ENCODE measurements around the gene ELF5. TPM values are rescaled to one million over a fixed set of nuclear protein-coding genes. Genes with fewer than 3 reads are reported as not detected.

The ELF5 gene
- total and polyA plus RNA-seq, 2 of the 8 experiments (the other 6 are each of a cell fraction or from before 2014, with no cell fraction given), result not detected

DNA sequence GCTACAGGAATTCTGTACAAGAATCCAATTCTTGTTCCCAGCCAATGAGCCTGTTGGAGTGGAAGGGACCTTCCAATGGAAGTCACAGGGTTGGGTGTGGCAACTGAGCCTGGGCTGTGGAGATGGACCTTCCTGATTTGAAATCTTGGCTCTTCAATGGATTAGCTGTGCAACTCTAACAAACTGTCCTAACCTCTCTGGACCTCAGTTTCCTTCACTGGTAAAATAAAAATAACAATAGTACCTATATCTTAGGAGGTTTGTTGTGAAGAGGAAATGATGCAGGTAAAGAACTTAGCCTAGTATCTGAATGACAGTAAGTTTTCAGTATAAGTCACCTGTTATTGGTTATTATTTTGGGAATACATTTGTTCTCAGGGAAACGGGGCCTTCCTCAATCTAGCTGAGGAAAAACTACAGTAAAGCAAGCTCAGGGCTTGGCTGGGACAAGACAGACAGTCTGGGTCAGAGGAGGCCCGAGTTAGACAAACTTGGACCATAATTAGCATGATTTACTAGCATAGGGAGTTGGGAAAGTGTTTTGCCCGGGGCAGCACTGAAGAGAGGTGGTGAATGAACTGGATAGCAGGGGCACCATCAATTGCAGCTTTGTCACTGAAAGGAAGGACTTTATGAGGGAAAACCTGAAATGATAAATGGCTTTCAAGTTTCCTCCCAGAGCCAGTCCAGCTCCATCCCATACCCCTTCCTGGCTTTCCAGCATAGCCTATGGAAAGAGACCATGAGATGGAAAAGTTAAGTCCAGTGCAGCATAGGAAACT is 13.7 kb downstream of the ELF5 start:
- Histone ChIP-seq H3K36me3 (ENCODE audit: control insufficient read depth in 2 of 4, insufficient read depth in 4 of 4, low read length in 3 of 4) (no peaks in the 10 kb centered on the region), H2AK5ac (ENCODE audit: low read depth, low read length) (no peak overlapping the region), H3K4me3 (ENCODE audit: extremely low read depth in 1 of 4, insufficient read depth in 2 of 4, low read depth in 3 of 4, low read length in 4 of 4) (no peak overlapping the region), H2BK15ac (ENCODE audit: low read length) (no peak overlapping the region), H2BK12ac (ENCODE audit: low read depth, low read length) (no peak overlapping the region), H4K5ac (ENCODE audit: insufficient read length, low read depth, low read length) (no peak overlapping the region), H3K23me2 (ENCODE audit: low read depth, low read length) (no peaks in the 10 kb centered on the region), H2BK120ac (replicated peaks; ENCODE audit: low read depth, low read length) (no peak overlapping the region), H4K20me1 (replicated peaks in 1 of 2; ENCODE audit: control insufficient read depth in 1 of 2, insufficient read depth in 2 of 2, low read length in 2 of 2) (no peaks in the 10 kb centered on the region), H3K79me2 (ENCODE audit: control insufficient read depth in 1 of 2, insufficient read depth in 2 of 2, low read length in 2 of 2) (no peaks in the 10 kb centered on the region), H3K14ac (ENCODE audit: insufficient read length) (no peak overlapping the region), H3K9me3 (ENCODE audit: insufficient read depth in 2 of 2, low read depth in 1 of 2, low read length in 1 of 2) (no peaks in the 10 kb centered on the region), H2BK5ac (ENCODE audit: low read depth, low read length) (no peak overlapping the region), H3K4me2 (ENCODE audit: insufficient read depth in 1 of 2, low read depth in 2 of 2, low read length in 2 of 2) (no peak overlapping the region), H3K4ac (replicated peaks; ENCODE audit: insufficient read length, low read depth, low read length) (no peak overlapping the region), H3K23ac (ENCODE audit: insufficient read length) (no peak overlapping the region), H4K91ac (replicated peaks; ENCODE audit: insufficient read length, low read length) (no peak overlapping the region), H3K27me3 (replicated peaks in 1 of 4; ENCODE audit: control insufficient read depth in 3 of 4, extremely low read depth in 1 of 4, insufficient read depth in 3 of 4, low read length in 3 of 4) (no peaks in the 10 kb centered on the region), H3K79me1 (ENCODE audit: low read depth, low read length) (no peaks in the 10 kb centered on the region), H3K56ac (replicated peaks; ENCODE audit: insufficient read length, low read depth, low read length) (no peak overlapping the region), H3K9ac (replicated peaks in 1 of 4; ENCODE audit: extremely low read depth in 1 of 4, low read depth in 3 of 4, low read length in 3 of 4) (no peak overlapping the region), H4K8ac (ENCODE audit: extremely low read depth, insufficient read depth, low read length) (no peak overlapping the region), H3K27ac (ENCODE audit: low read depth, low read length) (no peak overlapping the region), H3K4me1 (replicated peaks in 1 of 4; ENCODE audit: control insufficient read depth in 3 of 4, insufficient read depth in 4 of 4, low read length in 3 of 4) (no peaks in the 10 kb centered on the region), H3K18ac (ENCODE audit: extremely low read depth, low read length) (no peak overlapping the region), H2AFZ (ENCODE audit: low read length) (no peak overlapping the region), H2BK20ac (ENCODE audit: low read length) (no peak overlapping the region)
- FAIRE-seq, result no peak
- 93% methylated on average over 3 of the region's 3 CpGs; no CpG with 5 or more reads in 1 of the 2 experiments for WGBS, 2 experiments (ENCODE audit: extremely low coverage in 1 of 2, insufficient coverage in 1 of 2, insufficient read length in 1 of 2, insufficient replicate concordance in 2 of 2, low coverage in 1 of 2, low lambda C conversion rate in 2 of 2, missing lambda C conversion rate in 1 of 2)
- TF ChIP-seq CBX8 (IDR thresholded peaks at IDR 0.05; ENCODE audit: borderline replicate concordance, low read depth, low read length), result no peak
- TF ChIP-seq TAF7 (optimal IDR thresholded peaks at IDR 0.05; ENCODE audit: borderline replicate concordance, low read depth, low read length), result no peak
- TF ChIP-seq SP1 (IDR thresholded peaks at IDR 0.05; ENCODE audit: low read depth, low read length), result no peak
- no peak for TF ChIP-seq POLR2AphosphoS5 (IDR thresholded peaks at IDR 0.05; ENCODE audit: low read depth, low read length)
- TF ChIP-seq SP4 (IDR thresholded peaks at IDR 0.05; ENCODE audit: low read length), result no peak
- TF ChIP-seq KDM1A (IDR thresholded peaks at IDR 0.05; ENCODE audit: borderline replicate concordance, low read length), result no peak
- no peak for TF ChIP-seq RAD21 (IDR thresholded peaks at IDR 0.05 in 1 of 2, conservative IDR thresholded peaks at IDR 0.05 in 1 of 2; ENCODE audit: low read depth in 2 of 2, low read length in 2 of 2)
- no peak for TF ChIP-seq SIRT6 (IDR thresholded peaks at IDR 0.05; ENCODE audit: low read length)
- no peak for TF ChIP-seq TBP (IDR thresholded peaks at IDR 0.05; ENCODE audit: low read depth, low read length)
- no peak for TF ChIP-seq ASH2L (IDR thresholded peaks at IDR 0.05; ENCODE audit: low read length)
- TF ChIP-seq EGR1 (IDR thresholded peaks at IDR 0.05; ENCODE audit: borderline replicate concordance, low read depth, low read length), result no peak
- TF ChIP-seq CHD2 (IDR thresholded peaks at IDR 0.05; ENCODE audit: low read length), result no peak
- no peak for TF ChIP-seq RFX5 (IDR thresholded peaks at IDR 0.05; ENCODE audit: borderline replicate concordance, low read depth, low read length)
- no peak for DNase-seq (ENCODE audit: low read depth in 1 of 2, low spot score in 2 of 2)
- ChIA-PET POLR2A (ENCODE audit: partially characterized antibody) (interaction anchor here (0.7 kb wide), 1 partner anchor 61 kb away, joined by 3 read pairs; the partner anchor contains the start of gene CAT), CTCF (ENCODE audit: partially characterized antibody) (interaction anchor here (0.6 to 5.7 kb wide), 7 partner anchors 8 to 399 kb away, joined by 3 to 46 read pairs (median 3); partner anchors contain the start of gene ELF5)

All from H1 (cell line).